H4 (cell line): ENCODE results near the gene TIGD4. TPM values are rescaled to one million over a fixed set of nuclear protein-coding genes. Genes with fewer than 3 reads are reported as not detected.

Experiments
- DNase-seq: peaks from one replicate; pipeline ENCODE4 v3.0.0-alpha.2; 2015; ENCODE audit warnings: low spot score
- total RNA-seq: library from RNA; depleted of rRNA; stranded (reverse); fragments of >200 nt; shearing (Covaris generic); gene quantifications from 2 replicates; pipeline ENCODE4 v1.2.3, GENCODE V29; 2014; rRNA removed

TIGD4 gene
- total RNA-seq, 1 experiment from 2014 or later: 0.60 TPM

GRCh38 chr4:152719801-152720556 lies 59.6 kb downstream of the TIGD4 start:
- no peak for DNase-seq

Other genes starting within 250 kb of the TIGD4 start
- 10.0 and 17.9 TPM in 2 replicates for gene FBXW7, start 243.6 kb downstream of the TIGD4 start, total RNA-seq
- 0.99 and 1.3 TPM in 2 replicates for gene TMEM154, start 99.7 kb downstream of the TIGD4 start, total RNA-seq
- 39.9 and 58.4 TPM in 2 replicates for gene ARFIP1, start 224 bp upstream of the TIGD4 start, total RNA-seq
- gene FHDC1, start 156.6 kb upstream of the TIGD4 start, total RNA-seq: 0.10 and 0.15 TPM in 2 replicates